Measurements from ENCODE around the gene FBXO38. TPM values are rescaled to one million over a fixed set of nuclear protein-coding genes. Genes with fewer than 3 reads are reported as not detected.

Gene FBXO38
- total RNA-seq, 4 donors from 2014 or later = 29.4 to 81.3 (median 48.7) TPM

- intact Hi-C loops (cut with DNase I; ENCODE audit: low total_unique reads) = no loop called here
- no peaks in the 10 kb centered on the region for H3K27me3 ChIP-seq
- H3K4me3 ChIP-seq = no peak overlapping the region
- TF ChIP-seq CTCF (IDR thresholded peaks at IDR 0.05) (no peak), POLR2A (IDR thresholded peaks at IDR 0.05) (no peak)
- H3K27ac ChIP-seq = no peak overlapping the region
- H3K4me1 ChIP-seq = no peaks in the 10 kb centered on the region
- no peaks in the 10 kb centered on the region for H3K36me3 ChIP-seq
- no peaks in the 10 kb centered on the region for H3K9me3 ChIP-seq
- DNase-seq = no peak
Observed at GRCh38 chr5:148390914-148391313, 7.2 kb downstream of the FBXO38 start.

GRCh38 chr5:148391422-148391821 is 7.7 kb downstream of the FBXO38 start:
- Histone ChIP-seq H3K27ac (no peak overlapping the region), H3K4me1 (no peaks in the 10 kb centered on the region), H3K36me3 (no peaks in the 10 kb centered on the region), H3K9me3 (no peaks in the 10 kb centered on the region), H3K27me3 (no peaks in the 10 kb centered on the region), H3K4me3 (no peak overlapping the region)
- intact Hi-C loops (cut with DNase I; ENCODE audit: low total_unique reads) = no loop called here
- no peak for DNase-seq
- TF ChIP-seq POLR2A (IDR thresholded peaks at IDR 0.05) (no peak), CTCF (IDR thresholded peaks at IDR 0.05) (no peak)

GRCh38 chr5:148393390-148393741 is 9.6 kb downstream of the FBXO38 start:
- no peak for TF ChIP-seq POLR2A (IDR thresholded peaks at IDR 0.05)
- TF ChIP-seq CTCF (IDR thresholded peaks at IDR 0.05) = no peak
- no peak for DNase-seq
- Histone ChIP-seq H3K9me3 (no peaks in the 10 kb centered on the region), H3K4me3 (no peak overlapping the region), H3K27me3 (no peaks in the 10 kb centered on the region), H3K4me1 (no peaks in the 10 kb centered on the region), H3K27ac (no peak overlapping the region), H3K36me3 (no peaks in the 10 kb centered on the region)
- intact Hi-C loops (cut with DNase I; ENCODE audit: low total_unique reads) = no loop called here

- intact Hi-C loops (cut with DNase I; ENCODE audit: low total_unique reads) = no loop called here
- H3K4me1 ChIP-seq = no peaks in the 10 kb centered on the region
- no peaks in the 10 kb centered on the region for H3K27me3 ChIP-seq
- no peak for DNase-seq
- H3K27ac ChIP-seq = no peak overlapping the region
- no peaks in the 10 kb centered on the region for H3K36me3 ChIP-seq
- no peak for TF ChIP-seq POLR2A (IDR thresholded peaks at IDR 0.05)
- no peak for TF ChIP-seq CTCF (IDR thresholded peaks at IDR 0.05)
- no peak overlapping the region for H3K4me3 ChIP-seq
- H3K9me3 ChIP-seq = no peaks in the 10 kb centered on the region
Observed at GRCh38 chr5:148394587-148395019, 10.8 kb downstream of the FBXO38 start.

GRCh38 chr5:148395031-148395430 is 11.3 kb downstream of the FBXO38 start:
- Histone ChIP-seq H3K4me1 (no peaks in the 10 kb centered on the region), H3K27ac (no peak overlapping the region), H3K36me3 (no peaks in the 10 kb centered on the region), H3K9me3 (no peaks in the 10 kb centered on the region), H3K4me3 (no peak overlapping the region), H3K27me3 (no peaks in the 10 kb centered on the region)
- no peak for DNase-seq
- intact Hi-C loops (cut with DNase I; ENCODE audit: low total_unique reads) = no loop called here
- TF ChIP-seq POLR2A (IDR thresholded peaks at IDR 0.05) = no peak
- TF ChIP-seq CTCF (IDR thresholded peaks at IDR 0.05) = no peak
